CD4-positive, alpha-beta memory T cell (primary cell): ENCODE measurements around the gene ADGRG6. TPM values are rescaled to one million over a fixed set of nuclear protein-coding genes. Genes with fewer than 3 reads are reported as not detected.
A peak's percentile ranks its signal among the peaks of the same experiment; 100 is the strongest.
"Not testable (repeated sequence)": the region's sequence is repeated elsewhere in the genome, so short reads cannot be mapped to it uniquely, and the experiment has no call there.

Source experiments
- CTCF ChIA-PET: fragments of 350-600 bp; sonication (Branson Sonifier 250); formaldehyde crosslinking; loops from one replicate; lab custom pipeline; 2021; ENCODE audit warnings: inconsistent platforms; ENCODE audit not compliant: partially characterized antibody; lab: Charles Lee
- POLR2A ChIA-PET: fragments of 350-600 bp; sonication (Branson Sonifier 250); formaldehyde crosslinking; loops from one replicate; lab custom pipeline; 2021; ENCODE audit not compliant: partially characterized antibody; lab: Charles Lee
- DNase-seq, 5 donors: peaks; one replicate each; pipeline versions ENCODE4 v3.0.0 to v3.0.0-alpha.2; 2020 to 2022; ENCODE audit warnings: mixed read lengths in 1 of 5
- H3K27ac ChIP-seq: one replicate; pipeline ENCODE4 v1.7.0; 2013; ENCODE audit warnings: low read depth, low read length
- H3K27me3 ChIP-seq: 2 replicates; pipeline ENCODE4 v1.7.0; 2013; ENCODE audit warnings: mild to moderate bottlenecking, low read length, moderate library complexity; ENCODE audit not compliant: insufficient read depth
- H3K36me3 ChIP-seq: 2 replicates; pipeline ENCODE4 v1.7.0; 2013; ENCODE audit warnings: mild to moderate bottlenecking, low read length, moderate library complexity; ENCODE audit not compliant: insufficient read depth
- H3K4me1 ChIP-seq: 2 replicates; pipeline ENCODE4 v1.7.0; 2013; ENCODE audit warnings: mild to moderate bottlenecking, low read length, moderate library complexity; ENCODE audit not compliant: insufficient read depth
- H3K4me3 ChIP-seq, 2 donors: one replicate each; pipeline ENCODE4 v1.7.0; 2013; ENCODE audit warnings: low read length in 2 of 2, mild to moderate bottlenecking in 1 of 2
- H3K9me3 ChIP-seq, 2 donors: one replicate each; pipeline ENCODE4 v1.7.0; 2013; ENCODE audit warnings: low read length in 2 of 2, control low read depth in 1 of 2; ENCODE audit not compliant: control insufficient read depth in 1 of 2
- H3K27ac Mint-ChIP-seq, 7 donors: one replicate each; pipeline ENCODE4 v1.8.0; 2020 to 2021; ENCODE audit warnings: mixed read lengths in 7 of 7, mild to moderate bottlenecking in 6 of 7, inconsistent platforms in 3 of 7, moderate library complexity in 3 of 7
- H3K27me3 Mint-ChIP-seq, 2 donors: one replicate each; pipeline ENCODE4 v1.8.0; 2020 to 2021; ENCODE audit warnings: mixed read lengths in 2 of 2
- H3K36me3 Mint-ChIP-seq, 2 donors: one replicate each; pipeline ENCODE4 v1.8.0; 2020 to 2021; ENCODE audit warnings: mixed read lengths in 2 of 2, inconsistent platforms in 1 of 2, mild to moderate bottlenecking in 1 of 2
- H3K4me1 Mint-ChIP-seq, 4 donors: one replicate each; pipeline ENCODE4 v1.8.0; 2020 to 2021; ENCODE audit warnings: mixed read lengths in 4 of 4, mild to moderate bottlenecking in 1 of 4
- H3K4me3 Mint-ChIP-seq, 8 donors: one replicate each; pipeline ENCODE4 v1.8.0; 2020 to 2021; ENCODE audit warnings: mixed read lengths in 8 of 8, mild to moderate bottlenecking in 7 of 8, moderate library complexity in 6 of 8, inconsistent platforms in 3 of 8
- H3K9me3 Mint-ChIP-seq, 8 donors: one replicate each; pipeline ENCODE4 v1.8.0; 2020 to 2021; ENCODE audit warnings: mixed read lengths in 8 of 8, mild to moderate bottlenecking in 5 of 8, inconsistent platforms in 3 of 8, moderate library complexity in 1 of 8
- intact Hi-C: fragments of 100-400 bp; cut with micrococcal nuclease; formaldehyde crosslinking; loops from one replicate; pipeline ENCODE4 v1.15.1; 2023
- polyA plus RNA-seq, 2 donors: library from polyadenylated mRNA; unstranded; fragments of 300-500 nt; fragmentation: Illumina TruSeq; gene quantifications; one replicate each; pipeline ENCODE4 v1.2.3, GENCODE V29; 2021
- total RNA-seq, 2 experiments: library from RNA; stranded (reverse); gene quantifications; one replicate each; pipeline ENCODE4 v1.2.3, GENCODE V29; 2021

Gene ADGRG6
- total and polyA plus RNA-seq, 4 experiments from 2014 or later: 0.22 to 0.47 TPM; not detected in 2

GRCh38 chr6:142421285-142422117 lies 119.7 kb downstream of the ADGRG6 start:
- Mint-ChIP-seq H3K27me3 (peaks cover 3% of the 10 kb centered on the region in 2 donors), H3K9me3 (peaks cover 0 to 11% (median 2%) of the 10 kb centered on the region in 8 donors), H3K4me1 (no peaks in the 10 kb centered on the region), H3K4me3 (no peak overlapping the region), H3K27ac (no peak overlapping the region), H3K36me3 (no peaks in the 10 kb centered on the region)
- H3K27me3 ChIP-seq: no peaks in the 10 kb centered on the region
- H3K36me3 ChIP-seq: no peaks in the 10 kb centered on the region
- ChIA-PET CTCF (no interaction called here), POLR2A (no interaction called here)
- H3K4me3 ChIP-seq: no peak overlapping the region
- no peak for DNase-seq
- H3K27ac ChIP-seq: no peak overlapping the region
- H3K9me3 ChIP-seq: no peaks in the 10 kb centered on the region
- no peaks in the 10 kb centered on the region for H3K4me1 ChIP-seq
- intact Hi-C loops: no loop called here

DNA sequence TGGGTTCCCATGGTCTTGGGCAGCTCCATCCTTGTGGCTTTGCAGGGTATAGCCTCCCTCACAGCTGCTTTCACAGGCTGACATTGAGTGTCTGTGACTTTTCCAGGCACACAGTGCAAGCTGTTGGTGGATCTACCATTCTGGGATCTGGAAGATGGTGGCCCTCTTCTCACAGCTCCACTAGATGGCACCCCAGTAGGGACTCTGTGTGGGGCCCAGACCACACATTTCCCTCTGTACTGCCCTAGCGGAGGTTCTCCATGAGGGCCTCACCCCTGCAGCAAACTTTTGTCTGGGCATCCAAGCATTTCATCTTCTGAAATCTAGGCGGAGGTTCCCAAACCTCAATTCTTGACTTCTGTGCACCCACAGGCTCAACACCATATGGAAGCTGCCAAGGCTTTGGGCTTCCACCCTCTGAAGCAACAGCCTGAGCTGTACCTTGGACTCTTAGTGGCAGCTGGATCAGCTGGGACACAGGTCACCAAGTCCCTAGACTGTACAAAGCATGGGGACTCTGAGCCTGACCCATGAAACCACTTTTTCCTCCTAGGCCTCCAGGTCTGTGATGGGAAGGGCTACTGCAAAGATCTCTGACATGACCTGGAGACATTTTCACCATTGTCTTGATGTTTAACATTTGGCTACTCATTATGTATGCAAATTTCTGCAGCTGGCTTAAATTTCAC lies 124.8 kb downstream of the ADGRG6 start:
- H3K4me1 ChIP-seq, H3K4me1 Mint-ChIP-seq, H3K36me3 ChIP-seq, H3K27ac ChIP-seq, H3K4me3 ChIP-seq, POLR2A ChIA-PET, H3K27me3 Mint-ChIP-seq, H3K4me3 Mint-ChIP-seq, H3K9me3 ChIP-seq, H3K27ac Mint-ChIP-seq, DNase-seq, H3K36me3 Mint-ChIP-seq, H3K27me3 ChIP-seq, intact Hi-C loops: not testable (repeated sequence)
- H3K9me3 Mint-ChIP-seq: peaks cover 0 to 17% (median 14%) of the 10 kb centered on the region in 8 donors
- CTCF ChIA-PET: interaction anchor here (1.1 kb wide), 1 partner anchor 10 kb away, joined by 3 read pairs; no protein-coding TSS in a partner anchor

GRCh38 chr6:142428468-142428867 lies 126.7 kb downstream of the ADGRG6 start:
- H3K4me3 Mint-ChIP-seq, CTCF ChIA-PET, H3K27ac ChIP-seq, H3K4me1 ChIP-seq, intact Hi-C loops, H3K36me3 ChIP-seq, H3K27me3 Mint-ChIP-seq, H3K36me3 Mint-ChIP-seq, H3K27me3 ChIP-seq, H3K4me3 ChIP-seq, H3K9me3 ChIP-seq, H3K4me1 Mint-ChIP-seq, DNase-seq, POLR2A ChIA-PET: not testable (repeated sequence)
- peaks cover 0 to 17% (median 14%) of the 10 kb centered on the region in 8 donors for H3K9me3 Mint-ChIP-seq
- peak overlapping the region in 1 of 7 donors; percentile 1 for H3K27ac Mint-ChIP-seq

- no peaks in the 10 kb centered on the region for H3K9me3 ChIP-seq
- H3K27ac ChIP-seq: no peak overlapping the region
- intact Hi-C loops: no loop called here
- H3K4me3 ChIP-seq: no peak overlapping the region
- H3K9me3 Mint-ChIP-seq: peaks cover 0 to 17% (median 14%) of the 10 kb centered on the region in 8 donors
- no peak for DNase-seq
- no peaks in the 10 kb centered on the region for H3K4me1 Mint-ChIP-seq
- POLR2A ChIA-PET: no interaction called here
- H3K27me3 ChIP-seq: no peaks in the 10 kb centered on the region
- no peaks in the 10 kb centered on the region for H3K4me1 ChIP-seq
- H3K36me3 Mint-ChIP-seq: no peaks in the 10 kb centered on the region
- CTCF ChIA-PET: no interaction called here
- no peak overlapping the region for H3K27ac Mint-ChIP-seq
- peaks cover 3 to 9% of the 10 kb centered on the region in 2 donors for H3K27me3 Mint-ChIP-seq
- no peaks in the 10 kb centered on the region for H3K36me3 ChIP-seq
- no peak overlapping the region for H3K4me3 Mint-ChIP-seq
Observed at GRCh38 chr6:142429195-142429594, 127.4 kb downstream of the ADGRG6 start.

DNA sequence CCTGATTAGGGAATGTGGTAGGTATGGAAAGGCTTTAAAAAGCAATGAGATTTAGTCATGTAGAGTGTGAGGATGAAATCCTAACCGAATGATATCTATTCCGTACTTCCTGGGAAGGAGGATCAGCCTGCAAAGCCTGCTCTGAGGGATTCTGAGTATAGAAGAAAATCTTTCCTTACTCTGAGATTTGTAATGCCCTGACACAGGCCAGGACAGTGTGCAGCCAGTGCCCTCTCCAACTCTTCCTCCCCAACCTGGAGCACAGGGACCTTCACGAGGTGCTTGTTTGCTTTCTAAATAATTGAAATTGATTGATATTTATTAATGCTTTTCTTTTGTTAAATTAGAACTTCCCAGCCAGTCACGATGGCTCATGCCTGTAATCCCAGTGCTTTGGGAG lies 131.6 kb downstream of the ADGRG6 start:
- CTCF ChIA-PET: no interaction called here
- no peaks in the 10 kb centered on the region for H3K36me3 Mint-ChIP-seq
- no peak for DNase-seq
- Histone ChIP-seq H3K27ac (no peak overlapping the region), H3K4me1 (no peaks in the 10 kb centered on the region), H3K36me3 (no peaks in the 10 kb centered on the region), H3K4me3 (no peak overlapping the region), H3K9me3 (no peaks in the 10 kb centered on the region), H3K27me3 (no peaks in the 10 kb centered on the region)
- intact Hi-C loops: no loop called here
- POLR2A ChIA-PET: no interaction called here
- H3K27ac Mint-ChIP-seq: no peak overlapping the region
- peaks cover 8 to 9% of the 10 kb centered on the region in 2 donors for H3K27me3 Mint-ChIP-seq
- H3K4me3 Mint-ChIP-seq: no peak overlapping the region
- peaks cover 0 to 5% (median 2%) of the 10 kb centered on the region in 8 donors for H3K9me3 Mint-ChIP-seq
- H3K4me1 Mint-ChIP-seq: no peaks in the 10 kb centered on the region

DNA sequence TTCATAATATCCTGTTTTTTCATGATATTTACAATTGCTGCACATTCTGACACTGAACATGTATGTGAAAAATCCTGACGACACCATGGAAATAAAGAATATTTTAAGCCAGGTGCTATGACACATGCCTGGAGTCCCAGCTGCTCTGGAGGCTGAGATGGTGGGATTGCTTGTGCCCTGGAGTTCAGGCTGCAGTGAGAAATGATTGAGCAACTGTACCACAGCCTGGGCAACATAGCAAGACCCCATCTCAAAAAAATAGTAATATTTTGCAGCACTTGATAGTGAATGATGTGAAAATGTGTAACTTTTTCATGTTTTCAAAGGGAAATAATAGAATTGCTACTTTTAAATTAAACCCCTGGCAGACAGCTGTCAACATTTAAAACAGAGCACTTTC lies 137.1 kb downstream of the ADGRG6 start:
- H3K4me1 ChIP-seq: no peaks in the 10 kb centered on the region
- H3K27me3 Mint-ChIP-seq: peaks cover 10 to 14% of the 10 kb centered on the region in 2 donors
- no peaks in the 10 kb centered on the region for H3K9me3 ChIP-seq
- H3K27me3 ChIP-seq: no peaks in the 10 kb centered on the region
- no peaks in the 10 kb centered on the region for H3K36me3 ChIP-seq
- POLR2A ChIA-PET: no interaction called here
- H3K4me1 Mint-ChIP-seq: no peaks in the 10 kb centered on the region
- no peak overlapping the region for H3K4me3 ChIP-seq
- H3K9me3 Mint-ChIP-seq: peaks cover 0 to 2% (median 0%) of the 10 kb centered on the region in 8 donors
- H3K27ac ChIP-seq: no peak overlapping the region
- DNase-seq: no peak
- H3K27ac Mint-ChIP-seq: no peak overlapping the region
- no peaks in the 10 kb centered on the region for H3K36me3 Mint-ChIP-seq
- H3K4me3 Mint-ChIP-seq: no peak overlapping the region
- CTCF ChIA-PET: no interaction called here
- intact Hi-C loops: no loop called here

DNA sequence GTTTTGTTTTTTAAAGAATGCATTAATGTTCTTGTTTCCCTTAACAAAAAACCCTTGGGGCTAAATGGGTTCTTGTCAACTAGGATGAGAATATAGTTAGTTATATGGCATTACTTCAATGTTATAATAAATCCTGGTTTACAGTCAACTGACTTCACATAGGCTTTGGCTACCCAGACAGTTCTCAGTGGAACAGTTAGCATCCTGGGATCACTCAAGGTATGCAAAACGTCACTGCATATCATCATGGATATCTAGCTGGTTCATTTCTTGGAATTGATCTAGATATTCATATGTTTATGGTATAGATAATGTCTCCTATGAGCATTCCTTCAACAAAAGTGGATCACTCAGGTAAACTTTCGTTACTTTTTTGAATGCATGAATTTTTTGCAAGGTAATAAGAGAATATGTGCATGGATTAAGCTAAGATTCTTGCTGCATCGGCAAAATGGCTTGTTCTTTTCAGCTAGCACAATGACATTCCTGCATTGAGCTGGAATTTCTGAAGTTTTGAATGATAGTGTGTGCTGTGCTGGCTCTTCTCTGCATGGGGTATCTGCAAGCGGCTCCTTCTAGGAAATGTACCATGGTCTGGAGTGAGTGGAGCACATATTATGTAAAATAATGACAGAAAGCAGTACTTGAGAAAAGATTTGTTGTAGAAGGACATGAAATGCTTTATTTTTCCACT lies 138.9 kb downstream of the ADGRG6 start:
- no peaks in the 10 kb centered on the region for H3K4me1 ChIP-seq
- no peaks in the 10 kb centered on the region for H3K36me3 ChIP-seq
- POLR2A ChIA-PET: no interaction called here
- H3K27ac ChIP-seq: no peak overlapping the region
- peaks cover 10 to 14% of the 10 kb centered on the region in 2 donors for H3K27me3 Mint-ChIP-seq
- intact Hi-C loops: no loop called here
- no peak overlapping the region for H3K27ac Mint-ChIP-seq
- H3K4me1 Mint-ChIP-seq: no peaks in the 10 kb centered on the region
- H3K9me3 Mint-ChIP-seq: peaks cover 0 to 2% (median 0%) of the 10 kb centered on the region in 8 donors
- CTCF ChIA-PET: no interaction called here
- no peak overlapping the region for H3K4me3 Mint-ChIP-seq
- no peak overlapping the region for H3K4me3 ChIP-seq
- H3K27me3 ChIP-seq: no peaks in the 10 kb centered on the region
- no peak for DNase-seq
- no peaks in the 10 kb centered on the region for H3K9me3 ChIP-seq
- H3K36me3 Mint-ChIP-seq: no peaks in the 10 kb centered on the region
